AG04450 (cell line): ENCODE data around the gene ZNF503. TPM values are rescaled to one million over a fixed set of nuclear protein-coding genes. Genes with fewer than 3 reads are reported as not detected.
"Not testable (repeated sequence)": the region's sequence is repeated elsewhere in the genome, so short reads cannot be mapped to it uniquely, and the experiment has no call there.

ENCODE experiments used
- CTCF ChIA-PET: fragments of 300-600, 350-600 bp; formaldehyde crosslinking; extraction: SDS; loops from one replicate; lab custom pipeline; 2022; ENCODE audit warnings: antibody characterized with exemption, inconsistent platforms; lab: Charles Lee
- POLR2A ChIA-PET: fragments of 350-600 bp; formaldehyde crosslinking; extraction: SDS; loops from one replicate; lab custom pipeline; 2021; ENCODE audit warnings: antibody characterized with exemption, inconsistent platforms; lab: Yijun Ruan, JAX
- DNase-seq: peaks from one replicate; pipeline ENCODE4 v3.0.0-alpha.2; 2011; ENCODE audit warnings: low read depth, low spot score
- H3K27ac ChIP-seq: one replicate; pipeline ENCODE4 v1.5.1; 2012; ENCODE audit warnings: low read depth, low read length, control low read depth
- H3K27me3 ChIP-seq: one replicate; pipeline ENCODE4 v1.6.0; 2012; ENCODE audit warnings: low read length; ENCODE audit not compliant: control insufficient read depth, insufficient read depth
- H3K4me3 ChIP-seq: 2 replicates; pipeline ENCODE4 v1.5.1; 2011; ENCODE audit warnings: mild to moderate bottlenecking, low read depth, low read length, control low read depth
- H3K9me3 ChIP-seq: 2 replicates; pipeline ENCODE4 v1.5.1; 2012; ENCODE audit warnings: low read length; ENCODE audit not compliant: control insufficient read depth, insufficient read depth
- polyA plus RNA-seq: library from polyadenylated mRNA; depleted of rRNA; stranded (reverse); fragments of >200 nt; gene quantifications from 2 replicates; pipeline ENCODE4 v1.2.3, GENCODE V29; 2011
- TF ChIP-seq, protein P1 (sequence below): IDR thresholded peaks from 2 replicates; pipeline ENCODE4 v1.5.1; 2011; ENCODE audit warnings: low read depth, low read length, control low read depth, inconsistent platforms

Gene ZNF503
- polyA plus RNA-seq, 1 experiment: 2.5 TPM

DNA sequence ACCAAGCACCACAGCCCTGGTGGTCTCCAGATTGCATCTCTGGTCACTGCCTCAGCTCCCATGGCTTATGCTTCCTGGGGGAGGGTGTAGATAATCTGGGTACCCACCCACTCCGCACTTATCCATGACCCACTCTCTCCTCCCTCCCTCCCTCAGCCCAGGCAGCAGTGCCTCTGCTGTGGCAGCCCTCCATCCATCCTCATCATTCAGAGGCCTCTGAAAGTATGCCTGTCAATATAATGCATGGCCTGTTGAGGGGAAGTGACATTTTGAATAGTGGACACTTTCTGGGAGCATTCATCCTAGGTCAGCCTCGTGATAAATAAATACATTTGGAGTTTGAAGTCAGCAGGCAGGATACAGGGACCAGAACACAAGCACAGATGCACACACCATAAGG lies 23.2 kb downstream of the ZNF503 start:
- CTCF ChIA-PET: interaction anchor here (1.1 kb wide), 1 partner anchor 17 kb away, joined by 4 read pairs; no protein-coding TSS in a partner anchor
- no peaks in the 10 kb centered on the region for H3K9me3 ChIP-seq
- DNase-seq: no peak
- H3K27me3 ChIP-seq: peaks cover 2% of the 10 kb centered on the region
- POLR2A ChIA-PET: no interaction called here
- TF ChIP-seq, protein P1, sequence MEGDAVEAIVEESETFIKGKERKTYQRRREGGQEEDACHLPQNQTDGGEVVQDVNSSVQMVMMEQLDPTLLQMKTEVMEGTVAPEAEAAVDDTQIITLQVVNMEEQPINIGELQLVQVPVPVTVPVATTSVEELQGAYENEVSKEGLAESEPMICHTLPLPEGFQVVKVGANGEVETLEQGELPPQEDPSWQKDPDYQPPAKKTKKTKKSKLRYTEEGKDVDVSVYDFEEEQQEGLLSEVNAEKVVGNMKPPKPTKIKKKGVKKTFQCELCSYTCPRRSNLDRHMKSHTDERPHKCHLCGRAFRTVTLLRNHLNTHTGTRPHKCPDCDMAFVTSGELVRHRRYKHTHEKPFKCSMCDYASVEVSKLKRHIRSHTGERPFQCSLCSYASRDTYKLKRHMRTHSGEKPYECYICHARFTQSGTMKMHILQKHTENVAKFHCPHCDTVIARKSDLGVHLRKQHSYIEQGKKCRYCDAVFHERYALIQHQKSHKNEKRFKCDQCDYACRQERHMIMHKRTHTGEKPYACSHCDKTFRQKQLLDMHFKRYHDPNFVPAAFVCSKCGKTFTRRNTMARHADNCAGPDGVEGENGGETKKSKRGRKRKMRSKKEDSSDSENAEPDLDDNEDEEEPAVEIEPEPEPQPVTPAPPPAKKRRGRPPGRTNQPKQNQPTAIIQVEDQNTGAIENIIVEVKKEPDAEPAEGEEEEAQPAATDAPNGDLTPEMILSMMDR: no peak
- H3K27ac ChIP-seq: no peak overlapping the region
- H3K4me3 ChIP-seq: no peak overlapping the region

DNA sequence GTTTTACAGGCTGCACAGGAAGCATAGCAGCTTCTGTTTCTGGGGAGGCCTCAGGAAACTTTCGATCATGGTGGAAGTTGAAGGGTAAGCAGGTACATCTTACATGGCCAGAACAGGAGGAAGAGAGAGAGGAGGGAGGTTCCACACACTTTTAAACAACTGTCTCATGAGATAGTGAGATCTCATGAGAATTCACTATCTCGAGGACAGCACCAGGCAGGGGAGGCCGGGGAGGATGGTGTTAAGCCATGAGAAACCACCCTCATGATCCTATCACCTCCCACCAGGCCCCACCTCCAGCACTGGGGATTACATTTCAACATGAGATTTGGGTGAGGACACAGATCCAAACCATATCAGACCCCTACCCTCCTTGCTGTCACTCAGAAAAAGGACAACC lies 23.7 kb downstream of the ZNF503 start:
- POLR2A ChIA-PET: no interaction called here
- Histone ChIP-seq H3K4me3 (no peak overlapping the region), H3K27ac (no peak overlapping the region), H3K9me3 (no peaks in the 10 kb centered on the region), H3K27me3 (peaks cover 4% of the 10 kb centered on the region)
- CTCF ChIA-PET: no interaction called here
- TF ChIP-seq, protein P1: no peak
- DNase-seq: no peak

DNA sequence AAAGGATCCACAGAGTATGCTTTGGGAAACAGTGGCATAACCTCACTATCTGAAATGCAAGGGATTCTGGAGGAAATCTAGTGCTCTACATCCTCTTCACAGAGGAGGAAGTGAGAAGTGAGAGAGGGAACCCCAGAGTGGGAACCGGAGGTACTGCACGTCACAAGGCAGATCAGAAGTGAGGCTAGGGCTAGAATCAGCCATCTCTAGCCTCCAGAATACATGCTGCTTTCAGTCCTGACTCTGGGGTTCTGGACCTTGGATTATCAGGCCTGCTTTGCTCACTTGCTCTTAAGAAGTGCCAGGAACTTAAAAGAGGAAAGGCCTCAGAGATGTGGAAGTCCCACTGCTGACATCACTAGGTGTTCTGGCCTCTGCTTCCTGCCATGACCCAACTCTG lies 25.7 kb downstream of the ZNF503 start:
- peaks cover 17% of the 10 kb centered on the region for H3K27me3 ChIP-seq
- no peaks in the 10 kb centered on the region for H3K9me3 ChIP-seq
- TF ChIP-seq, protein P1: no peak
- H3K27ac ChIP-seq: no peak overlapping the region
- H3K4me3 ChIP-seq: no peak overlapping the region
- no peak for DNase-seq
- ChIA-PET POLR2A (no interaction called here), CTCF (no interaction called here)

DNA sequence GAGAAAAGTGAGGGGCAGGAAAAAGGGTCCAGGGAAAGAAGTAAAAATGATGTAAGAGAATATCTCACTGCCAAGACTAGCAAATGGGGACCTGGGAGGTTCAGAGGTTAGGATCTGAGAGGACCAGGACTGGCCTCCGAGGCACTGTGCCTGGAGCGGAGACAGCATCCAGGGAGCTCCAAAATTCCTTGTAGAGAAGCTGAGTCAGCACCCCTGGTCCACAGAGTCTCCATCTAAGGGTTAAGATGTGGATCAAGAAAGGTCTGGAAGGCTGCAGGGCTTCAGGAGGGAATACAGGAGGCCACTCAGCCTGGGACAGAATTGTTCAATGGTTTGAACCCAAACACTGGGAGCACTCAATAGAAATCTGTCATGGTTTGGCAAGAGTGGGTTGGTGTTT lies 30.6 kb downstream of the ZNF503 start:
- ChIA-PET POLR2A (no interaction called here), CTCF (no interaction called here)
- no peak overlapping the region for H3K27ac ChIP-seq
- H3K4me3 ChIP-seq: no peak overlapping the region
- H3K9me3 ChIP-seq: no peaks in the 10 kb centered on the region
- H3K27me3 ChIP-seq: peaks cover 19% of the 10 kb centered on the region
- TF ChIP-seq, protein P1: no peak
- no peak for DNase-seq

DNA sequence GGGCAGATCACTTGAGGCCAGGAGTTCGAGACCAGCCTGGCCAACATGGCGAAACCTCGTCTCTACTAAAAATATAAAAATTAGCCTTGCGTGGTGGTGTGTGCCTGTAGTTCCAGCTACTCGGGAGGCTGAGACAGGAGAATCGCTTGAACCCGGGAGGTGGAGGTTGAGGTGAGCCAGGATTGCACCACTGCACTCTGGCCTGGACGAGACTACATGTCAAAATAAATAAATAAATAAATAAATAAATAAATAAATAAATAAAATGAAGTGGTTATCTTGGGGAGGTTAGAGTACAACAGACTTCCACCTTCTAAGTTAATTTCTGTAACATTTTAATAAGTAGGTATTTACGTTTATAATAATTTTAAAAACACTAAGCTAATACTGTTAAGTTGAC lies 31.7 kb downstream of the ZNF503 start:
- peaks cover 19% of the 10 kb centered on the region for H3K27me3 ChIP-seq
- POLR2A ChIA-PET, H3K4me3 ChIP-seq, H3K27ac ChIP-seq, DNase-seq, CTCF ChIA-PET, H3K9me3 ChIP-seq: not testable (repeated sequence)

DNA sequence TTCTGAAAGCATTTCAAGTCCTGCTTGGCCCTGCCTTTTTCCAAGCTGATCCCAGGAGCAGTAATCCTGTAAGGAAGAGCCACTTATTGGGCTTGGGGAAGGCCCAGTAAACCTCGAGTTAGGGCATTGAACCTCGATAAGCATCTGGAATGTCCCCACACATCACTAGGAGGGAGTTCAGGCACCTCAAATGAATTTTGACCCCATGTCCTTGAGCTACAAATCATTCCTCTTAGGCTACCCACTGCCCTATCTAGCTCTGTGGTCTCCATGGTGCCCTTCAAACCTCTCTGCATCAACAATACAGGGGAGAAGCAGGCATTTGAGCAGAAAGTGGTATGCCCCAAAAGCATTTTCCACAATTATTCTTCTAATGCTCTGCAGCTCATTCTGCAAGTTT lies 33.7 kb downstream of the ZNF503 start:
- ChIA-PET POLR2A (no interaction called here), CTCF (no interaction called here)
- Histone ChIP-seq H3K27ac (no peak overlapping the region), H3K4me3 (no peak overlapping the region), H3K9me3 (no peaks in the 10 kb centered on the region), H3K27me3 (peaks cover 15% of the 10 kb centered on the region)
- DNase-seq: no peak
- TF ChIP-seq, protein P1: no peak
